OCI-LY7 (cell line): Measurements from ENCODE around the gene SERINC4. TPM values are rescaled to one million over a fixed set of nuclear protein-coding genes. Genes with fewer than 3 reads are reported as not detected.
"Not testable (repeated sequence)": the region's sequence is repeated elsewhere in the genome, so short reads cannot be mapped to it uniquely, and the experiment has no call there.

Experiments used
- Bru-seq: library from RNA; stranded (reverse); fragments of 400-500 nt; gene quantifications from one replicate; lab custom pipeline; 2021; lab: Mats Ljungman, UMichigan
- BruChase-seq, 2 experiments: library from RNA; stranded (reverse); fragments of 400-500 nt; gene quantifications; one replicate each; lab custom pipeline; 2021; lab: Mats Ljungman, UMichigan
- BruUV-seq: library from RNA; stranded (reverse); fragments of 400-500 nt; replicated peaks from 2 replicates; lab custom pipeline; 2021; lab: Mats Ljungman, UMichigan
- CTCF ChIA-PET: fragments of 300-600 bp; sonication (Branson Sonifier 250); formaldehyde crosslinking; loops from one replicate; lab custom pipeline; 2022; ENCODE audit warnings: antibody characterized with exemption; ENCODE audit not compliant: unreplicated experiment; lab: Charles Lee
- POLR2A ChIA-PET: fragments of 300-600 bp; sonication (Branson Sonifier 250); formaldehyde crosslinking; loops from one replicate; lab custom pipeline; 2022; ENCODE audit warnings: antibody characterized with exemption; lab: Charles Lee
- DNase-seq: peaks from one replicate; pipeline ENCODE4 v3.0.0-alpha.2; 2015; ENCODE audit warnings: low spot score
- H2AFZ ChIP-seq: fragments of 200-600 bp; sonication (generic), shearing (Covaris generic); 2 replicates; pipeline ENCODE4 v1.6.1; 2014; ENCODE audit warnings: mild to moderate bottlenecking, antibody characterized with exemption, low read length, moderate library complexity
- H3K27ac ChIP-seq: fragments of 200-600 bp; sonication (generic); 2 replicates; pipeline ENCODE4 v1.5.1; 2014; ENCODE audit warnings: mixed run types, low read depth, mild to moderate bottlenecking, moderate library complexity, low read length, inconsistent platforms; ENCODE audit not compliant: poor library complexity, severe bottlenecking
- H3K36me3 ChIP-seq: fragments of 200-600 bp; sonication (generic); 2 replicates; pipeline ENCODE4 v1.6.1; 2014; ENCODE audit warnings: mild to moderate bottlenecking, antibody characterized with exemption, low read length, moderate library complexity, mixed read lengths; ENCODE audit not compliant: insufficient read depth
- H3K4me1 ChIP-seq: fragments of 200-600 bp; sonication (generic); 2 replicates; pipeline ENCODE4 v1.5.1; 2014; ENCODE audit warnings: mild to moderate bottlenecking, low read length; ENCODE audit not compliant: insufficient read depth, poor library complexity, severe bottlenecking
- H3K4me2 ChIP-seq: fragments of 200-600 bp; sonication (generic); 2 replicates; pipeline ENCODE4 v1.6.1; 2014; ENCODE audit warnings: mild to moderate bottlenecking, low read length
- H3K4me3 ChIP-seq: fragments of 200-600 bp; sonication (generic); 2 replicates; pipeline ENCODE4 v1.5.1; 2014; ENCODE audit warnings: mild to moderate bottlenecking, low read depth, low read length; ENCODE audit not compliant: poor library complexity, severe bottlenecking
- H3K79me2 ChIP-seq: fragments of 200-600 bp; sonication (generic); 2 replicates; pipeline ENCODE4 v1.6.1; 2016; ENCODE audit warnings: low read depth, mild to moderate bottlenecking, low read length, moderate library complexity, mixed read lengths; ENCODE audit not compliant: insufficient read depth
- H3K9me2 ChIP-seq: fragments of 200-600 bp; sonication (generic); 2 replicates; pipeline ENCODE4 v1.6.1; 2016; ENCODE audit warnings: mild to moderate bottlenecking, low read length, mixed read lengths; ENCODE audit not compliant: insufficient read depth
- H3K9me3 ChIP-seq: fragments of 200-600 bp; sonication (generic); 2 replicates; pipeline ENCODE4 v1.6.1; 2014; ENCODE audit warnings: mild to moderate bottlenecking, mixed run types, low read length, mixed read lengths
- H4K20me1 ChIP-seq: fragments of 200-600 bp; sonication (generic); 2 replicates; pipeline ENCODE4 v1.6.1; 2014; ENCODE audit warnings: mild to moderate bottlenecking, antibody characterized with exemption, low read length, moderate library complexity, mixed read lengths; ENCODE audit not compliant: insufficient read depth
- CTCF ChIP-seq: fragments of 200-600 bp; sonication (generic); conservative IDR thresholded peaks from 2 replicates; pipeline ENCODE4 v1.5.1; 2014; ENCODE audit warnings: mild to moderate bottlenecking, antibody characterized with exemption, low read length, moderate library complexity, mixed read lengths
- EZH2phosphoT487 ChIP-seq: fragments of 200-600 bp; sonication (generic); IDR thresholded peaks from 2 replicates; pipeline ENCODE4 v1.6.1; 2018; ENCODE audit warnings: low read depth, borderline replicate concordance, mild to moderate bottlenecking, mixed run types, antibody characterized with exemption, low read length, moderate library complexity, mixed read lengths
- intact Hi-C: fragments of 100-400 bp; cut with micrococcal nuclease; formaldehyde crosslinking; loops from one replicate; pipeline ENCODE4 v1.10.0; 2022; ENCODE audit not compliant: unreplicated experiment
- long read RNA-seq: library from polyadenylated mRNA; stranded (forward); transcript quantifications from one replicate; pipeline ENCODE4 v2.0.0, GENCODE V29; 2022
- total RNA-seq, 2 experiments: library from RNA; depleted of rRNA in 1 of 2; stranded (reverse); fragments of >200 nt in 1 of 2; shearing (Covaris generic) in 1 of 2; gene quantifications; 2 replicates each; pipeline ENCODE4 v1.2.3, GENCODE V29; 2014 to 2022

Gene SERINC4
- total RNA-seq (2014; rRNA removed; shearing (Covaris generic)) (0.23 and 0.60 TPM in 2 replicates), total RNA-seq (2022) (1.1 and 1.9 TPM in 2 replicates), Bru-seq, nascent RNA (percentile 44 among the genes with signal in this experiment), BruChase-seq, experiment 1, labeled RNA remaining after a 6-hour chase (percentile 38 among the genes with signal in this experiment), BruChase-seq, experiment 2, labeled RNA remaining after a 2-hour chase (percentile 40 among the genes with signal in this experiment)
- long read RNA-seq, partial matches to known transcripts, result 0 of 1 reads
- long read RNA-seq, other reads (novel, unspliced or antisense), result 1 of 1 reads

GRCh38 chr15:43799945-43800285 lies at the start of gene SERINC4:
TSS of gene SERINC4 (minus strand) at chr15:43800220. CDS start at chr15:43799986, 234 bp downstream.
- ChIA-PET POLR2A (interaction anchor here (0.9 to 5.4 kb wide), 9 partner anchors 8 to 30 kb away, joined by 3 to 28 read pairs (median 7); partner anchors contain the start of genes ELL3 and MFAP1), CTCF (interaction anchor here (0.9 to 1.7 kb wide), 2 partner anchors 9 to 11 kb away, joined by 4 to 6 read pairs; no protein-coding TSS in a partner anchor)
- no TSS peak for BruUV-seq
- H3K79me2 ChIP-seq, result peaks cover 24% of the 10 kb centered on the region
- DNase-seq, result peak; percentile 33
- no peaks in the 10 kb centered on the region for H3K9me3 ChIP-seq
- intact Hi-C loops, result no loop called here
- no peak within 1 kb of the TSS; the same call in 1 of the 2 replicates for H2AFZ ChIP-seq
- H3K4me3 ChIP-seq, result peak within 1 kb of the TSS; percentile 92
- H4K20me1 ChIP-seq, result peaks cover 6% of the 10 kb centered on the region; the same call in 1 of the 2 replicates
- H3K9me2 ChIP-seq, result no peaks in the 10 kb centered on the region
- peak within 1 kb of the TSS; percentile 97 for H3K27ac ChIP-seq
- peak within 1 kb of the TSS; percentile 83 for H3K4me2 ChIP-seq
- H3K4me1 ChIP-seq, result peaks cover 65% of the 10 kb centered on the region
- peaks cover 80% of the 10 kb centered on the region for H3K36me3 ChIP-seq
- TF ChIP-seq EZH2phosphoT487 (no peak), CTCF (no peak)

GRCh38 chr15:43845421-43845820 lies 45.4 kb upstream of the SERINC4 start:
- Histone ChIP-seq H3K9me3 (no peaks in the 10 kb centered on the region), H2AFZ (no peak overlapping the region), H3K79me2 (peaks cover 48% of the 10 kb centered on the region), H4K20me1 (no peaks in the 10 kb centered on the region), H3K36me3 (peaks cover 95% of the 10 kb centered on the region), H3K4me3 (no peak overlapping the region), H3K9me2 (no peaks in the 10 kb centered on the region), H3K27ac (no peak overlapping the region), H3K4me1 (no peaks in the 10 kb centered on the region), H3K4me2 (no peak overlapping the region)
- DNase-seq, result no peak
- TF ChIP-seq CTCF, result no peak
- no peak for TF ChIP-seq EZH2phosphoT487
- no TSS peak for BruUV-seq
- ChIA-PET CTCF (no interaction called here), POLR2A (interaction anchor here (0.5 to 1.0 kb wide), 2 partner anchors 9 to 16 kb away, joined by 3 to 7 read pairs; no protein-coding TSS in a partner anchor)
- intact Hi-C loops, result no loop called here

GRCh38 chr15:43832485-43832884 lies 32.5 kb upstream of the SERINC4 start:
- Histone ChIP-seq H3K4me2 (peak overlapping the region; percentile 82), H4K20me1 (peaks cover 21% of the 10 kb centered on the region)
- CTCF ChIA-PET, result not testable (repeated sequence)

GRCh38 chr15:43831519-43832052 lies 31.6 kb upstream of the SERINC4 start:
- DNase-seq, H2AFZ ChIP-seq, H3K9me3 ChIP-seq, H3K9me2 ChIP-seq, CTCF ChIA-PET, intact Hi-C loops, BruUV-seq: not testable (repeated sequence)
- Histone ChIP-seq H3K36me3 (peaks cover 95% of the 10 kb centered on the region), H3K4me2 (peak overlapping the region; percentile 82), H3K79me2 (peaks cover 100% of the 10 kb centered on the region), H4K20me1 (peaks cover 20% of the 10 kb centered on the region), H3K4me1 (peaks cover 36% of the 10 kb centered on the region), H3K27ac (peak overlapping the region; percentile 86), H3K4me3 (peak overlapping the region; percentile 95)
- POLR2A ChIA-PET, result interaction anchor here (0.6 to 2.4 kb wide), 17 partner anchors 9 to 93 kb away, joined by 3 to 16 read pairs (median 6); partner anchors contain the start of gene ELL3

More at GRCh38 chr15:43832485-43832884, 32.5 kb upstream of the SERINC4 start:
- H3K9me2 ChIP-seq, intact Hi-C loops, DNase-seq, H2AFZ ChIP-seq, BruUV-seq, H3K9me3 ChIP-seq: not testable (repeated sequence)
- H3K4me3 ChIP-seq, result peak overlapping the region; percentile 95
- peaks cover 99% of the 10 kb centered on the region for H3K36me3 ChIP-seq
- H3K27ac ChIP-seq, result peak overlapping the region; percentile 86
- H3K4me1 ChIP-seq, result peaks cover 35% of the 10 kb centered on the region
- POLR2A ChIA-PET, result interaction anchor here (0.6 to 2.4 kb wide), 14 partner anchors 8 to 79 kb away, joined by 3 to 16 read pairs (median 6); partner anchors contain the start of genes ELL3 and MFAP1
- H3K79me2 ChIP-seq, result peaks cover 100% of the 10 kb centered on the region
